GM19438 (cell line): ENCODE results near the gene TPX2.

Experiments used
- ATAC-seq: cut with Tn5 transposase; IDR thresholded peaks from one replicate; pipeline ENCODE4 v1.9.1; 2021; ENCODE audit warnings: low read depth; ENCODE audit not compliant: unreplicated experiment

TPX2 gene

DNA sequence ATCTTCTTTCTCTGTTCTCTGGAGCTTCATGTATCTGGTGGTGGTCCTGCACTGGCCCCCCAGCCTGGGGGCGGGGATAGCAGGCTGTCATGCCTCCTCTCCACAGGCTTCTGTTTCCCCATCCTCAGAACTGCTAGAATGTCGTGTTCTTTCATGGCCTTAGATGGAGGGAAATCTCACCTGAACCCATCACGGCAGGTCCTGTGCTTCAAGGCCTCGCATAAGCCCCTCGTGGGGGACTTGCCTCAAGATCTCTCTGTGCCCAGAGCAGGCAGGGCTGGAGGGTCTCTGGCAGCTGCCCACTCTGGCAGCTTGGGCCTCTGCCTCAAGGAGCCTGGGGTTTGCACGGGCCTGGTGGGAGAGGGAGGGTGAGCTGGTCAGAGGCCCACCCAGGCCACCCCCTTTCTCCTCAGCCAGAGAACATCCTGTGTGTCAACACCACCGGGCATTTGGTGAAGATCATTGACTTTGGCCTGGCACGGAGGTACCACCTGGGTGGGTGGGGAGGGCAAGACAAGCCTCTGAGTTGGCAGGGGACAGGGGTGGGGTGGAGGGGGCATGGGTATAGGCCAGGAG is 91.4 kb downstream of the TPX2 start:
- no peak for ATAC-seq

GRCh38 chr20:31831211-31831610 is 92.1 kb downstream of the TPX2 start:
- ATAC-seq: no peak

DNA sequence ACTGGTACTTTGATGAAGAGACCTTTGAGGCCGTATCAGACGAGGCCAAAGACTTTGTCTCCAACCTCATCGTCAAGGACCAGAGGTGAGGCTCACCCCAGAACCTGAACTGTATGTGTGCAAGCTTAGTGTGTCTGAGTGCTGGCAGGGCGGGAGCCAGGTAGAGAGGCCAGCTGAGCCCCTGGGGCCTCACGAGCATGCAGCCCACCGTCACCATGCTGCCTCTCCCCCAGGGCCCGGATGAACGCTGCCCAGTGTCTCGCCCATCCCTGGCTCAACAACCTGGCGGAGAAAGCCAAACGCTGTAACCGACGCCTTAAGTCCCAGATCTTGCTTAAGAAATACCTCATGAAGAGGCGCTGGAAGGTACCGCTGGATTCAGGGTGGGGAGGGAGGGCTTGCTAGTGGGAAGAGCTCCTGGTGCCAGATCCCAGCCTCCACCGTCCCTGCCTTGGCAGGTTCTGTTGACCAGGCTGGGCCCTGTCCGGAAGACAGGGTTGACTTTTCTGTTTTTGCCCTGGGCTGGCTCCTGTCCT is 92.7 kb downstream of the TPX2 start:
- no peak for ATAC-seq

DNA sequence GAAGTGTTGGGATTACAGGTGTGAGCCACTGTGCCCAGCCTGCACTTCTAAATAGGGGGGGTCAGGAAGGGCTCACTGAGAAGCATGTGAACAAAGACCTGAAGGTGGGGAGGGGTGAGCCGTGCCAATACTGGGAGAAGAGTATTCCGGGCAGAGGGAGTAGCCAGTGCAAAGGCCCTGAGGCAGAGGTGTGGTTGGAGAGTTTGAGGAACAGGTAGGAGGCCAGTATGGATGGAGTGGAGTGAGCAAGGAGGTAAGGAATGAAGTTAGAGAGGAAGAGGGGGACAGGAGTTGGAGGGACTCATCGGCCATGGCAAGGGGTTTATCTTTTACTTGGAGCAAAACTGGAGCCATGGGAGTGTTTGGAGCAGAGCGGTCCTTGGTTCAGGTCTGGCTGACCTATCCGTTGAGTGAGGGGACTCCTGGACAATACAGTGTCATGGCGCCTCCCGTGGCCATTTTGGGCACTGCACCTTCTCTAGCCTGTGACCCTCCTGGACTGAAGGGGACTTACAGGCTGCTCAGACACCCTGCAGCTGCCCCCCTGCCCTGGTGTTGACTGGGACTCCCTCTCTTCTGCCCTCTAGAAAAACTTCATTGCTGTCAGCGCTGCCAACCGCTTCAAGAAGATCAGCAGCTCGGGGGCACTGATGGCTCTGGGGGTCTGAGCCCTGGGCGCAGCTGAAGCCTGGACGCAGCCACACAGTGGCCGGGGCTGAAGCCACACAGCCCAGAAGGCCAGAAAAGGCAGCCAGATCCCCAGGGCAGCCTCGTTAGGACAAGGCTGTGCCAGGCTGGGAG is 94.2 kb downstream of the TPX2 start:
- no peak for ATAC-seq

DNA sequence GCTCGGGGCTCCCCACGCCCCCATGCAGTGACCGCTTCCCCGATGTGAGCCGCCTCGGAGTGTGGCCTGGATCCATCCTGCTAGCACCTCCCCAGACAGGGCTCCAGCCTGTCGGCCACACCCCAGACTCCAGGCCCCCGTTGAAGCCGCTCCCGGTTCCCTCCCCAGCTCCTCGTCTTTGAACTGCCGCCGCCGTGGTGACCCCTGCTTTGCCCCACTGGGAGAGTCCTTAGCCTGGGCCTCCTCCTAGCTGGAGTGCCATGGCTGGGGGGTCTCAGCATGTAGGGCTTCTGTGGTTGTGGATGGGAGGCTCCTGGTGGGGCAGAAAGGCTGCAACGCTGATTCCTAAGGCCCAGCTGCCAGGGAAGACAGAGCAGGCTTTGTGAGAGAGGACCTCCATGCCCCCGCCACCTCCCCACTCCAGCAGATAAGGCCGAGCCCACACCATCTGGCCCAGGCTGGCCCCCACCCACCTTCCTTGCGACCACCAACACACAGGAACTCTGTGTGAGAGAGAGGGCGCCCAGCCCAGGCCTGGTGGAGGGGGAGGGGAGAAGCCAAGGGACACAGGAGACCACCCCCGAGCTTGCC is 94.9 kb downstream of the TPX2 start:
- ATAC-seq: no peak

GRCh38 chr20:31835554-31835953 is 96.5 kb downstream of the TPX2 start:
- ATAC-seq: no peak

DNA sequence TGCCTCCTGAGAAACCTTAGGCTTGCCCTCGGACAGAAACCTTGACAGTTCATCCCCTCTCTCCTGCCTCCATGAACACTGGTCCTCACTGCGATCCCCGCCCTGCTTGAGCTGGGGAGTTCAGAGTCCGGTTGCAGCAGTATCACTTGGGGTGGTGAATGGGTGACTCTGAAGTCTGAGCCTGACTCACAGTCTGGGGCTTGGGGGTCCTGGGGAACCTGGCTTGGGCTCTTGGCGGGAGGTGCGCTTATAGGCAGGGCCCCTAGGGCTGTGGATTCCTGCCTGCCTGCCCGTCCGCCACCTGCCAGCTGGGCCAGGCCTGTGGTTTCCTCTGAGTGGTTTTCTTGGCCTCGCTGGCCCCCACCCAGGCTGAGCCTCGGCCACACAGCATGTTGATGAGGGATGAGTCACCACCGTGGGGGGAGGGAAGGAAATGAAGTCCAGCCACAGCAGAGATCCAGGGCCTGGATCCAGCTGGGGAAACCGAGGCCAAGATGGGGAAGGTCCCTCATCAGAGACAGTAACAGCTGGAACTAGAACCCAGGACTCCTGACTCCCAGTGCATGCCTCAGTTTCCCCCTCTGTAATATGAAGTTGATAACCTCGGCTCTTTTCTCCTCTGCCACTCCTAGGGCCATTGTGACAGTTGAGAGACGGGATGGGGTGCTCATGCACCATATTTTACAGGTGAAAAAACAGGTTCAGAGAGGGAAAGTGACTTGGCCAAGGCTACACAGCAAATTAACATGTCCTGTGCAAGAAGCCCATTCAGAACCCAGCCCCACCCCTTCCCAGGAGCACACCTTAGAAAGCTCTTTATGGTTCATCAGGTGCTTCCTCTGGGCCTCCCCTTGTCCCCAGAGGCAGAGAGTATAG is 97.1 kb downstream of the TPX2 start:
- ATAC-seq: peak; percentile 66

DNA sequence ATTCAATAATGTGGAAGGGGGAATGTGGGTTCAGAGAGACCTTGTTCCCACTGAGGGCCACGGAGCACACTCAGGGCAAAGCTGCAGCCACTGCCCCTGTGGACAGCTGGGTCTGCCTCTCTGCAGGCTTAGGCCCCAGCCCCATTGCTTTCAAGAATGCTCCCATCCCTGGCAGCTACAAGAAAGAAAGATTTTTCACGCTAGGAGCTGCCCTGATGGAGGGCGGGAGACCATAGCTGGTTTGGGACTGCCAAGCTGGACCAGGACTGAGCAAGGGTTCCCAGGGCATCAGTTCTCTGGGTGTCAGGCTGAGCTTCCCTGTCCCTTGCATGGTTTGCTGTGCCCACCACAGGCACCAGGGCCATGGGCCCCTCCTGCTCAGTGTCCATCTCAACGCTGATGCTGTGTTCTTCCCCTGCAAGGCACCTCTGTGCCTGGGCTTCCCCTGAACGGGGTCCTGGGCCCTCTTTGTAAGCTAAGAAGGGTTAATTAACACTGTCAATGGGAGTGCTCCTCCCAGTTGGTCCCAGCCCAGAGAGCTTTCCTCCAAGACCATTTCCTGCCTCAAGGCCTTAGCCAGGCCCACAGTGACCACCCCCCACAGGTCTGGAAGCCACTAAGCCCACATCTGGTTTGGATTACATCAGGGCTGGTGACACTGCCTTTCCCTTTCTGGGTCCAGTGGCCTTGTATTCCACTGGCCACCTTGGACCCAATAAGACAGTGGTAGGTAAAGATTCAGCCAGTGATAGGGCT is 97.9 kb downstream of the TPX2 start:
- ATAC-seq: no peak

- ATAC-seq: no peak
Observed at GRCh38 chr20:31837896-31838397, 98.9 kb downstream of the TPX2 start.

- no peak for ATAC-seq
Observed at GRCh38 chr20:31838646-31839292, 99.7 kb downstream of the TPX2 start.

GRCh38 chr20:31839782-31840487 is 100.8 kb downstream of the TPX2 start:
- no peak for ATAC-seq

DNA sequence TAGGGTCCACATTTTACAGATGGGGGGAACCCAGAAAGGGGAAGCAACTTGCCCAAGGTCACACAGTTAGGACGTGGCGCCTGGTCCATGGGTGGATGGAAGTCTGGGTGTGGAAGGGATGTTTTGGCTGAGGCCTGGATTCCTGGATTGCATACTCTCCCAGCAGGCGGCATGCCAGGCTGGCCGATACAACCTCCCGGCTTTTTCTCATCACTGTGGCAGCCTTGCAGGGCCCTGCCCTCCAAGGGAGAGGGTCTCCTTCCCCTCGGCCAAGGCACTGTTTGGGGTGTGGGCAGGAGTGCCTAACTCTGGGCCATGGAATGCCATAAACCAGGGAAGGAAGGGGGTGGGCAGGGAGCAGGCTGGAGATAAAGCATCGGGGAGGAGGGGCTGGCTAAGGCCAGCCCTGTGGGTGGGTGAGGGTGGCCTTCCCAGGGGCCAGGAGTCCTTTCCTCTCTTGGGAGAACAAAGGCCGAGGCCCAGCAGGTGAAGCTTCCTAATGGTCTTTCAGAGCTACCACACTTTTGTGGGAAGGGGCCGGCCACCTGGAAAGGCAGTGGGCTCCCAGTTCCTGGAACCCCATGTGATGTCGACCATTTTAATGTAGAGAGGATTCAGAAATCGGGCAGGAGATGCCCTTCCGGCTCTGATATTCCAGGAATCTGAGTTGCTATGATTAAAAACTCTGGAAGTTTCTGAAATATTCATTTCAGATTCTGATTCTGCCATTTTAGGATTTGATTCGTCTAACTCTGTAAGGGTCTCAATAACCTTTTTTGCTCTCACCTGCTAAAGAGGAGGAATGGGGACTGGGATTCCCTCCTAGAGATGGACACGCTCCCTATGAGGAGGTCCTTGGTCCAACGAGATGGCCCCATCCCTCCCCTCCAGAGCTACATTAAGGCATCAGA is 102.1 kb downstream of the TPX2 start:
- no peak for ATAC-seq

- ATAC-seq: no peak
Observed at GRCh38 chr20:31841928-31842327, 102.8 kb downstream of the TPX2 start.

GRCh38 chr20:31842471-31843157 is 103.5 kb downstream of the TPX2 start:
- no peak for ATAC-seq

GRCh38 chr20:31843288-31843687 is 104.2 kb downstream of the TPX2 start:
- ATAC-seq: no peak

DNA sequence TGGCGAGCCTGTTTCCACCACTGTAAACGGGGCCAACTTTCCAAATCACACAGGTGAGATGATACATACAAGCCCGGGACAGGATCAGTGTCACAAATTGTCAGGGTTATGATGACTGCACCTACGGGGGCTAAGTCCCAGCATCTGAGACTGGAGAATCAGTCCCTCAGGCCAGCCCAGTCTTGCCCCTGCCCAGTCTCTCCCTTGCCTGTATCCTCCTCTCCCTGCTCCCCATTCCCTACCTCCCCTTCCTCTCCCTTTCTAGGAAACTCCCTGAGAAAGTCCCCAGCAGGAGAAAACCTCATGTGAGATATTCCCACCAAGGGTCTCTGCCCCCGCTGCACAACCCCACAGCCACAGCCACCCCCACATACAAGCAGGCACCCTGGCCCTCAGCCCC is 104.8 kb downstream of the TPX2 start:
- ATAC-seq: no peak

DNA sequence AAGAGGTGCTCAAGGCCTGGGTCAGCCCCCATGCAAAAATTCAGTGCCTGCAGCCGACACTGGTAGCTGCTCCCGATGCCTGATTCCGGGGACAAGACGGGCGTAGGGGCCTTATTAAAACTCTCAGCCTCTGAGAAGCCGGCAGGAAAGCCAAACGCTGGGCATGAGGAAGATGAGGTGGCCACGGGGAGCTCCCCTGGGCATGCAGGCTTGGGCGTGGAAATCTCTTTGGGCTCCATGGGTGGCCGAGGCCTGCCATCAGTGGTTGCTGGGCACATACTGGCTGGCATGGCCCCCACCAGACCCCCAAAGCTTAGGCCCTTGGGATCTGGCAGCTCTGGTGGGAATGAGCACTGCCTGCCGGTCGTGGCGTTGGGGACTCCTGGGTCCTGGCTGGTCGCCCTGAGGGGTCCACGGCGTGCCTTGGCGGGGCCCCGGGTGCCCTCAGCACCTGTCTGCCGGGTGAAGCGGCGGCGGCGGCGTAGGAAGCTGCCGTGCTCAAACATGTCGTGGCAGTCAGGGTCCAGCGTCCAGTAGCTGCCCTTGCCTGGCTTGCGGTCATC is 105.7 kb downstream of the TPX2 start:
- ATAC-seq: no peak
